Erythroblast (primary cell): ENCODE results near the gene SECISBP2.

ENCODE experiments used
- GATA1 ChIP-seq: IDR thresholded peaks from 2 replicates; pipeline ENCODE4 v1.6.1; 2011; ENCODE audit warnings: low read depth, mild to moderate bottlenecking, control low read depth, low read length, moderate library complexity
- POLR2A ChIP-seq: IDR thresholded peaks from 2 replicates; pipeline ENCODE4 v1.6.1; 2011; ENCODE audit warnings: mild to moderate bottlenecking, low read length

DNA sequence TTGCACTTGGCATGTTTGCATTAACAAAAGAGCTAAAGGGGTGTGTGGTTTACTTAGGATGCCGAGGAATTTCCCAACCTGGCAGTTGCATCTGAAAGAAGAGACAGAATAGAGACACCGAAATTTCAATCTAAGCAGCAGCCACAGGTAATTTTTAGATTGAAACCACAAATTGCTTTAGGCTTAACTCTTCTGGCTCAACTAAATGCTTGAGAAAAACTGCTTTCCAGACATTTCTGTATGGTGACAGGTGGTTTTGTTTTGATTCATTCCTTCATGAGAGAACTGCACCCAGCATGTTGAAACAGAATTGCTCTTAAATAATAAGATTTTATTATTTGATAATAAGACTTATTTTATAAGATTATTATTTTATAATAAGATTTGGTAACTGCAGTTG lies 21.5 kb downstream of the SECISBP2 start:
- TF ChIP-seq POLR2A (no peak), GATA1 (no peak)
